ENCODE results near the gene DPH5.

GRCh38 chr1:101028466-101028865 lies 2.9 kb upstream of the DPH5 start:
- TF ChIP-seq CTCF (IDR thresholded peaks at IDR 0.05) = no peak
- TF ChIP-seq POLR2AphosphoS5 (IDR thresholded peaks at IDR 0.05) = no peak
- TF ChIP-seq POLR2A (IDR thresholded peaks at IDR 0.05) = no peak
